ENCODE data around the gene RERE.
"Not testable (repeated sequence)": the region's sequence is repeated elsewhere in the genome, so short reads cannot be mapped to it uniquely, and the experiment has no call there.

RERE gene

GRCh38 chr1:8747879-8748825 lies 69.3 kb downstream of the RERE start:
- no peak for DNase-seq

- DNase-seq: no peak
These were observed 70.9 kb downstream of the RERE start for GRCh38 chr1:8746554-8746953.

- no peak for DNase-seq
These were observed 71.6 kb downstream of the RERE start for GRCh38 chr1:8745749-8746390.

GRCh38 chr1:8745346-8745745 lies 72.1 kb downstream of the RERE start:
- no peak for DNase-seq

GRCh38 chr1:8742022-8742924 lies 75.2 kb downstream of the RERE start:
- DNase-seq: no peak

GRCh38 chr1:8740034-8740449 lies 77.4 kb downstream of the RERE start:
- no peak for DNase-seq

- no peak for DNase-seq
These were observed 78.1 kb downstream of the RERE start for GRCh38 chr1:8739377-8739776.

- DNase-seq: no peak
These were observed 80.5 kb downstream of the RERE start for GRCh38 chr1:8736927-8737326.

- DNase-seq: no peak
These were observed 84.0 kb downstream of the RERE start for GRCh38 chr1:8733484-8733883.

- DNase-seq: no peak
These were observed 86.3 kb downstream of the RERE start for GRCh38 chr1:8731162-8731561.

- no peak for DNase-seq
These were observed 89.0 kb downstream of the RERE start for GRCh38 chr1:8728464-8728863.

GRCh38 chr1:8727809-8728213 lies 89.6 kb downstream of the RERE start:
- DNase-seq: no peak

- DNase-seq: not testable (repeated sequence)
These were observed 90.1 kb downstream of the RERE start for GRCh38 chr1:8727316-8727715.

- not testable (repeated sequence) for DNase-seq
These were observed 90.6 kb downstream of the RERE start for GRCh38 chr1:8726801-8727186.

GRCh38 chr1:8723010-8723409 lies 94.4 kb downstream of the RERE start:
- no peak for DNase-seq

- DNase-seq: no peak
These were observed 95.1 kb downstream of the RERE start for GRCh38 chr1:8722366-8722765.

GRCh38 chr1:8721679-8722324 lies 95.6 kb downstream of the RERE start:
- DNase-seq: no peak

- no peak for DNase-seq
These were observed 97.1 kb downstream of the RERE start for GRCh38 chr1:8720347-8720746.

- DNase-seq: no peak
These were observed 98.5 kb downstream of the RERE start for GRCh38 chr1:8718850-8719361.

- DNase-seq: no peak
These were observed 100.3 kb downstream of the RERE start for GRCh38 chr1:8717148-8717547.

- DNase-seq: no peak
These were observed 101.2 kb downstream of the RERE start for GRCh38 chr1:8716238-8716637.

GRCh38 chr1:8714173-8714572 lies 103.3 kb downstream of the RERE start:
- no peak for DNase-seq

Measured in activated CD4-positive, alpha-beta T cell treated with anti-CD3 and anti-CD28 coated beads, Interleukin-2, amount 50 U/mL, for 4 hours (primary cell).